IPS-11a (cell line): ENCODE data around the gene RUNX2.

Experiments
- H3K4me3 ChIP-seq: one replicate; pipeline ENCODE4 v1.5.1; 2013; ENCODE audit warnings: low read depth, low read length, control low read depth

The RUNX2 gene

DNA sequence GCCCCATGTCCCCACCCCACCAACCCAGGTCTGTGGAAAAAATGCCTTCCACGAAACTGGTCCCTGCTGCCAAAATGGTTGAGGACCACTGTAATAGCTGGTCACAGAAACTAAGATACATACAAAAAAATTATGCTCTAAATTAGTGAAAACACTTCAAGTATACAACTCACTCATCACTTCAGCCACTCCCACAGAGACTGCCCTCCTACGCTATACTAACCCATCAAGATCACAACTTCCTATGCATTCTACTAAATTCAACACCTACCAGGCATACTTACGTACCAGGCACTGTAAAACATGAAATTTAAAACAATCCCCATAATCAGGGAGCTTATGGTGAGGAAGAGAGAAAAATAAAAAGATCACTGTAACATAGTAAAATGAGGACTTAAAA, 22.9 kb downstream of the RUNX2 start:
- no peak overlapping the region for H3K4me3 ChIP-seq

DNA sequence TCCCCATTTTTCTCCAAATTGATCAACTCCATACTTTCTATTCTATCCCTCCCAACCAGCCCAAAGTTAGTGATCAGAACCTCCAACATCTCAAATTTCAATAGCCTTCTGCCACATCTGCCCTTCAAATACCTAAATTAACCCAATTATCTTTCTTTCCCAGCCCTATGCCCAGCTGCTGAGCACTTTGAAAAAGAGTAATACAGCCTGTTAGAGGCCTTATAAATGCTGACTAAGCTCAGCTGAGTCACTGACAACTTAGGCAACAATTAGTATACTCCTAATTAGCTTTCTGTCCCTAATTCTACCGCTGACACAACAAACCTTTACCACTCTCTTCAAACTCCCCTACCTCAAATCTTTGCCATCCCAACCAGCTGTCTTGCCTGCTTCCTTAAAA, 23.5 kb downstream of the RUNX2 start:
- H3K4me3 ChIP-seq, result no peak overlapping the region

DNA sequence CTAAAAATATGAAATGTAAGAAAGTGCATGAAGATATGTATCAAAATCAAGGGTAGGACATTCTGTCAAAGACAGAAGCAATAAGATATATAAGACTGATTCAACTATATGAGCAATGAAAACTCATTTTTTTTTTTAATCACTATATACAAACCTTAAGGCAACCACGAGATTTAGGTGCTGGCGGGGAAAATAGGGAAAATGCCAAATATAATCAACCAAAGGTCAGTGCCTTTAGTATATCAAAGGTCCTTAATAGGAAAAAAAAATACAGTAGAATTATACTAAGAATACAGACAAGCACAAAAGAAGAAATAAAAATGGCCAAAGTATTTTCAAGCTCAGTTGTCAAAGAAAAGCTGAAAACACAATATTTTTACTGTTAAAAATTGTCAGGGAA, 25.5 kb downstream of the RUNX2 start:
- no peak overlapping the region for H3K4me3 ChIP-seq

DNA sequence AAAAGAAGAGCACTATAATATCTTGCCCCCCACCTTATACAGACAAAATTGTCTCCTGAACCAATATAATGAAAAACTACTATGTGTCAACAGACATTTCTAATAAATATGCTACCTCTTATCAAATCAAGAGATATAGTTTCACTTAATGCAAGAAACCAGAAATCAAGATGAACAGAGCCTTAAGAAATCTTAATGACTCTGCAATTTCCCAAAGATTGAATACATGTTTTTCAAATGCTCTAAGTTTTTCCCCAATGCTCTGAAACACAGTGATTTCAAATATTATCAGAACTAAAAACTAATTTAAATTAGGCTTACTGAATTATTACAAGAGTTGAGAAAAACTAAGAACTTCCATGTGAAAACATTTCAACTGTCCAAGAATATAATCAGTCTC, 36.3 kb downstream of the RUNX2 start:
- no peak overlapping the region for H3K4me3 ChIP-seq

DNA sequence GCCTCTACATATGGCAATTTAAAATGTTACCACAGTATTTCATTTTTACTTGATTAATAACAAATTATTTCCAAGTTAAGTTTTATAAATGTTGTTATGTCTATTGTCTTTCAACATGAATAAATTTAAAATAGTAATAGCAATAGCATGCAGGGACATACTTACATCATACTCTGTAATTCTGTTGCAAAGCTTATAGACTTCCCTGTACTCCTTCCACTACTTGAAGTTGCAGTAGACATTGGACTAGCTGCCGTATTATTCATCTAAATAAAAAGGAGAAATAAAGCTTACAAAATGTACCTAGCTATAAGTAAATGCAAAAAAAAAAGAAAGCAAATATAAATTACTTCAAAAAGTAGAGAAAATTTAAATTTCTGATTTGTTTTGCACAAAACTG, 36.9 kb downstream of the RUNX2 start:
- H3K4me3 ChIP-seq, result no peak overlapping the region

DNA sequence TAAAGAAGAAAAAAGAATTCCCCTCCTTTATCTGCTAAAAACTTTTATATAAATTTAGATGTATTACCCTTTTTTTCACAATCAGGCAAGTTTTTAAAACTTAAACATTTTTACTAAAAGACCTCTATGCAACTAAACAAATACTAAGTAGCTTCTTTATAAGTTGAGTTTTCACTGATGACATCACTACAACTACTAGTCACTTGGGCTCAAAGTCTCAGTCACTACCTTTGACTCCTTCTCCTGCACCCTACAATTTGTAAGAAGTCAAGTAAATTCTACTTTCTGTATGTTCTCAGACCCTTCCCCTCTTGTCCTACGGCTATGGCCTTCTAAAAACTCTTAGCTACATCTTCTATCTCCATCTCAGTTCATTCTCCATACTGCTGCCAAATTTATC, 38.4 kb downstream of the RUNX2 start:
- no peak overlapping the region for H3K4me3 ChIP-seq

DNA sequence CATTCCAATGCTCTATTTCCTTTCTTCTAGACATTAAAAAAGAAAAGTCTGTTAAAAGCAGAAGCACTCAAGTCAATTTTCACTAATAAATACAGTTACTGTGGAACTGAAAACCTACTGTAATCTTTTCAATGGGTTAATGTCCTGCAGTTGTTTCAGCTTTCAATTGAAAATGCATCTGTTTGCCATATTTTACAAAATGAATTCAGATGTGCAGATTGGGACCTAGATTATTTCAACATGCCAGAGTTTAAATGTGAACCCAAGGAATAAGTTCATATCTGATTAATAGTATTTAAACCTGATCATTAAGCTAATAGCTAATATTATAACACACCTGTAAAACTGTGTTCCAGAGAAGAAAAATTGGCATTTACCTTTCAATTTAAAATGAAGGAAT, 39.9 kb downstream of the RUNX2 start:
- H3K4me3 ChIP-seq, result no peak overlapping the region

DNA sequence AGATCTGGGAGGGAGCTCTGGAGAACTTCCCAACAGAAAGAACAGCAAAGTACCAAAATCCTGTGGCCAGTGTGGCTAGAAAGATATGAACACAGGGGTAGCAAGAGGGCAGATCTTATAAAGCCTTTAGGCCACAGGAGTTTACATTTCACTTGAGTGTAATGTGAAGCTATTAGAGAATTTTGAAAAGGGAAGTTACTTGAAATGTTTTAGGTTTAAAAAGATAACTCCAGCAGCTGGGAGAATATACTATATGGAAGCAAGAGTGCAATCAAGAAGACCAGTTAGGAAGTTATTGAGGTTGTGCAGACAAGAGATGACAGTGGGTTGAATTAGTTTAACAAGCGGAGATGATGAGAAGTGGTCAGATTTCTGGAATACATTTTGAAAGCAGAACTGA, 41.7 kb downstream of the RUNX2 start:
- H3K4me3 ChIP-seq, result no peak overlapping the region

DNA sequence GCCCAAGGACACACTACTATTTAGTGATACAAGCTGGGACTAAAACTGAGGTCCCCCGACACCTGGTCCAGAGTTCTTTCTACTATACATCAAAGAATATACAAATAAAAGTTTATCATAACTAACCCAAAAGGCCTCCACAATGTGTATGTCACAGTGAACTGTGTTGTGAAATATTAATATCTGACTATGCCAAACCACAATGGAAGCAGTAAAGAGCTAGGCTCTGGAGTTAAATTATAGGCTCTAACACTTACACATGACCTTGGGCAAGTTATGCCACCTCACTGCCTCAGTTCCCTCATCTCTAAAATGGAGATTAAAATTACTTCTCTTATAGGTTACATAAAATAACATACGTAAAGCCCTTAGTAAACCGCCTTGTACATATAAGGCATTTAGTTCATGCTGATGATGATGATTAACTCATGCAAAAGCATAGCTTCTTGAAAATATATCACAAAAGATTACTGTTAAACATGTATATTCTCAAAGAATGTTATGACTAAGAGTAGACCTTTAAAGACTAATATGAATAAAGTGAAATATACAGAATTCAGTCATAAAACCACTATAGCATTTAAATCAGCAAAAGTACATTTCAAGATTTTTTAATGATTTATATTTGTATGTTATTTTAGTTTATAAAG, 43.9 kb downstream of the RUNX2 start:
- no peak overlapping the region for H3K4me3 ChIP-seq

DNA sequence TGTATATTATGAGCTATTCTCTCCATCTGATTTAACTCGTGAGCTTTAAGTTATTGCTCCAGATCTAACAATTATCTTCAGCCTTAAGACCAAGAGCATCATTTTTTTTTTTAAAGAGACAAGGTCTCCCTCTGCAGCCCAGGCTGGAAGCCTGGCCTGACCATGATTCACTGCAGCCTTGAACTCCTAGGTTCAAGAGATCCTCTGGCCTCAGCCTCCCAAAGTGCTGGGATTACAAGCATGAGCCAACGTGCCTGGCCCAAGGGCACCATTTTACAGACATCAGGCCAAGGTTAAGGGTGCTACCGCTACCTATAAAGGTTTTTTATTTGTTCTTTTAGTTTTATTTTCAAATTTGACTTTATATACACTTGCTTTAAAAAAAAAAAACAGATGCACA, 47.3 kb downstream of the RUNX2 start:
- H3K4me3 ChIP-seq, result no peak overlapping the region

DNA sequence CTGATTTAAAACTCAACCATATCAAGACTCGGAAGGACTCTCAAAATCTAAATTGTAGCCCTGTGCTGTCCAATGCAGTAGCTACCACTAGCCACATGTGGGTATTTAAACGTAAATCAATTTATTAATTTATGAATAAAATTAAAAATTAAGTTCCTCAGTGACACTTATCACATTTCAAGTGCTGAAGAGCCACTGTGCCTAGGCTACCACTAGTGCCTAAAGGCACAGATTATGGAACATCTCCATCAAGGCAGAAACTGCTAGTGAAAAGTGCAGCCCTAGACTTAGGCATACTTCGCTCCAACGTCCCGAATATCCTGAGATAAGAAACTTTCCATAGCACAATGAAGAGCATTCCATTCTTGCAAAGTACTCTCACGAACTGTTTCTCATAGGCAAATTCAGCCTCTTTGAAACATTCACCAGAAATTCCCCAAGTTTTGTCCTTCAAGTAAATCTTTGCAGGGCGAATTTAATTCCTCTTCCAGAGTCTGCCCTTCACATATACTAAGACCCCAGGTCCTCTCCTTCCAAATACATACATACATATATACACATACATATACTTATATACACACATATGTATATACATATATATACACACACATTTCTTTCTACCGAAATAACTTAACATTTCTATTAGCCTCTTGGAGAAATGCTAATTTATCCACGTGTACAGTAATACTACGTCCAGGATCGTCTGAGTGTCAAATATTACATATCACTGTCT, 48.3 kb downstream of the RUNX2 start:
- H3K4me3 ChIP-seq, result peak overlapping the region; percentile 88

DNA sequence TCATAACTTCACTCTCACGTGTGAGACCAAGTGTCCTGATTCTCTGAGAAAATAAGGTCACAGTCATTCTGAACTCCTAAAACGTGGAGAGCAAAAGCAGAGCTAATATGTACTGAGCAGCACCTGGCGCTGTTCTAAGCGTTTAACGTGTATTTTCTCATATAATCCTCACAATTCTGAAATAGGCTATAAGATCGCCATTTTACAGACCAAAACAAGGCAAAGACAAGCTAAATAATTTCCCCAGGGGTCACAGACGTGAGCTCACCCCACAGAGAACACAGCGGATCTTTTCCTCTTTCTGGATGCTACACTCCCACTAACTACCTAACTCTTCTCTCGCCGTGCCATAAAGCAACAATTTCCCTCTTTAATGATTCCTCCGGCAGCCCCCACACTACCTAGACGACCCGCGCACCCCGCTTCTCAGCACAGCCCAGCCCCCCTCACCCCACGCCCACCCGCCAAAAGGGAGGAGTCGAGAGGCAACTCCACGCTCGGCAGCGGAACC, 49.0 kb downstream of the RUNX2 start:
- H3K4me3 ChIP-seq, result peak overlapping the region; percentile 88

DNA sequence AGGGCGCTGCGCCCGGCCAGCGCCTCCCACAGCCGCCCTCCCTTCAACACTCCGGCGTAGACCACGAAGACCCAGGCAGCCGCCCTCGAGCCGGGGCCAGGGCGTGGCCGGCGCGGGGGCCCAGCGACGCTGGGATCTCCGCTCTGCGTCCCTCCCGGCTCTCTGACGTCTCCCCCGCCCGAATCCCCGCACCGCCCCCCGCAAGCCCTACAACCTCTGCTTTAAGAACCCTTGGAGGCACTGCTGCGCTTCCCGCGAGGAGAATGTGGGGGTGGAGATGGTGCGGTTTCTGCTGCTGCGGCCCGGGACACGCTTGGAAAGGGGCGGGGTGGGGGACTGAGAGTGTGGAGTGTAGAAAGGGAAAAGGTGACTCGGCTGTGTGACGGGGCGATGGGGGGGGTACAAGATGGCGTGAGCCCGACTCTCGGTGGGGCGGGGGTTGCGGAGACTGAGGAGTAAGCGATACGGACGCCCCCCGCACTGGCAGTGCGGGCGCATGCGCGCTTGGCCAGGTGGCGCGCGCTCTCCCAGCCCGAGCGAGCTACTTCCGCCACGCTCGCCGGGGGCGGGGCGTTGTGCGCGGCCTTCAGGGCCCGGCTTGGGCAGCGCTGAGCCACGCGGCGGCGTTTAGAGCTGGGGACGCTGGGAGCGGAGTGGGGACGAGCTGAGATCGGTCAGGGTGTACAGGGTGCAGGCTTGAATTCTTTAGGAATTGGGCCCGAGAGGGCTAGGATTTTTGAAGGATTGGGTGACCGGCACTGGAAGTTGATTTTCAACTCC, 49.6 kb downstream of the RUNX2 start, which contains the start of gene SUPT3H:
SUPT3H (minus strand) TSS at position 381 of the 780 bp plus-strand sequence.
- H3K4me3 ChIP-seq, result peak within 1 kb of the TSS; percentile 88

DNA sequence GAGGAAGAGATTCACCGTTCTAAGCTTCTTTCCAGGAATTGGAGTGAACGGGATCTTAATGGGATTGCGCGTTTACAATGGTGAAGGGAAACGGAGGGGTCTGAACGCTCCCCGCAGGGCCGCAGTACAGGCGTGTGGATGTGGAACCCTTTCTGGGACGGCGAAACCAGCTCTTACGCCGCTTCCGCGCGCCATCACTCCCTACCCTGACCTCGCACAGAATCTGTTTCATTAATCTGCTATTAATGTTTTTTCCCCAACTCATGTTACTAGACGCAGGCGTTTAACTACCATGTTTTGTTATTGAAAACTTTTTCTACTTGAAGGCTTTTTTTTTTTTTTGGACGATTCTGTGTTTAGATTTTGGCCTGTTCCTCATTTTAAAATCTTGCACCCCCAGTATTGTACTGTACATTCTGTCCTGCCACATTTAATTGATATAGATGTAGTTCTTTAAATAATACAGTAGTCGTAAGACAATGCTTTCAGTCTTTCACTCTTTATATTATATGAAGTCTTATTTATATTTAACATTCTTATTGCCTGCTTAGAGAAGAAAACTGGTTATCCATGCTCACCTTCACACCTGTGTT, 50.3 kb downstream of the RUNX2 start:
- peak overlapping the region; percentile 88 for H3K4me3 ChIP-seq

DNA sequence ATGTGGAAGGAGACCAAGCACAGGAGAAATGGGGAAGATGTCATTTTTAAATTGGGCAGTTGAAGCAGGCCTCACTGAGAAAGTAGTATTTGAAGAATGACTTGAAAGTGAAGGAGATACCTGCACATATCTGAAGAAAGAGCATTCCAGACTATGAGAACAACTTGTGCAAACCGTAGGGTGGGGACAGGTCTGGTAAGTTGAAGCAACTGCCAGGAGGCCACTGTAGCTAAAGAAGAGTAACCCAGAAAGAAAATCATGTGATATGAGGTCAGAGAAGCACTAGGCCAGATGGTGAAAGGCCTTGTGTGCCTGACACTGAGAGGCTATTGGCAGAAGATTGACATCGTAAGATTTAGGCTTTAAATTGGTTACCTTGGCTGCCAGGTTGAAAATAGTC, 54.3 kb downstream of the RUNX2 start:
- H3K4me3 ChIP-seq, result no peak overlapping the region

DNA sequence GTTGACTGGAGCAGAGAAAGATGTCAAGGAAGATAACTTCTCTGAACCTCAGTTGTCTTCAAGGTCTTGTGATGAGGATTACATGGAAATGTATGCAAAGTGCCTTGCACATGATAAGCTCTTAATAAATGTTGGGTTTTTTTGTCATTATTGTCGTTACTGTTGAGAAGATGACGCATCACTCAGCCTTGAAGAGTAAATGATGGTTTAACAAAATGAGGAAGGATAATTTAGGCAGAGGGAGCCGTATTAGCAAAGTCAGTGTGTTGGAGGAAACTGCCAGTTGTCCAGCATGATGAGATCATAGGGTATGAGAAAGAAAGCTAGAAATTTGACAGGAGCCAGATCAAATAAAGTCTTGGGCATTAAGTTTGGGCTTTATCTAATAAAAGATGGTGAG, 58.4 kb downstream of the RUNX2 start:
- no peak overlapping the region for H3K4me3 ChIP-seq

DNA sequence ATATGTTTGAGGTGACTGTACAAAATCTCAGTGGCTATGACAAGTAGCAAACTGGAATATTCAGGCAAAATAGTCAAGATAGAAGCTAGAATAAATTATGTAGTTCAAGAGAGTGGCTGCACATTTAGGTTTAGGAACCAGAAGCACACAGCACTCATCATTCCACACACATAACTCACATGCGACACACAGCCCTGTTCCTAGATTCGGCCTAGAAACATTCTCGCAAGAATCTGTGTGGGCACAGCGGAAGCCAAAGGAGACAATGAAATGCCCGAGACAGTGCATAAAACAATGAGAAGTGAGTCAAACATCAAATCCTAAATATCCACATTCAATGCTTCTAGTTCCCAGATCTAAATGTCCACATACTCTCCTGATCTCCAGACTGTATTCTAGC, 59.1 kb downstream of the RUNX2 start:
- H3K4me3 ChIP-seq, result no peak overlapping the region

DNA sequence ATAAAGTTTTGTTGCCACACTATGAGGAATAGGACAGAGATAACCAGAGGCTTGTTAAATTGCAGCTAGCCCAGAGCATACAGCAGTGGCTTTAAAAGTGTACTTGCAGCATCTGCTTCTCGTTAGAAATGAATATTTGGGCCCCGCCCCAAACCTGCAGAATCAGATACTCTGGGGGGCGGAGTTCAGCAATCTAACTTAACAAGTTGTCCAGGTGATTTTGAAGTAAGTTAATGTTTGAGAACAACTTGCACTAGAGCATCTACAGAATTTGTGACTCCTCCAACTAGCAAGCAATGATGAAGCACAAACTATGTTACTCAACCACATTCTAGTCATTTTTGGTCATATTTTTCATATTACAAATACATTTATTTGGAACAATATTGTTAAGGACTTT, 60.2 kb downstream of the RUNX2 start:
- no peak overlapping the region for H3K4me3 ChIP-seq

DNA sequence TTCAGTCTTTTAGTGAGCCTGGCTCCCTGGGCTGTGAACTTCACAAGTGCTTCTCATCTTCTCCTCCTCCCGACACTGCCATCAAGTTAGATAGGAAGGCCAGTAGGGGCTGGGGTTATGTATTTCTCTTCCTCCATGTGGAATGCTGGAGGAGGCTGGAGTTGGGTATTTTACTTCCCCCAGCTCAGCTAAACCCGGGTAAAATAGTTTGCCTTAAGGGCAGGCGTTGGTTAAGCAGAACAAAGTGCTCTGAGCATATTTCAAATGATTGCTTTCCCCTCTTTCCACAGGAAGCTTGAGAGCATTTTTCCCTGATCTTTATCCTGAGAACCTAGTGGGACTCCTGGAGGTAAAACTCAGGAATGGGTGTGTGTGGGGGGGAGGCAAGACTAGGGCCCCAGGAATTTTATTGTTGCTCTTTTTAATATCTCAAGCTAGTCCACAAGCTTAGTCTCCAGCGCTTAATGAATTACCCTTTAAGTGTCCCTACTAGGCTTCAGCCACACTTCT, 66.5 kb downstream of the RUNX2 start:
- no peak overlapping the region for H3K4me3 ChIP-seq

DNA sequence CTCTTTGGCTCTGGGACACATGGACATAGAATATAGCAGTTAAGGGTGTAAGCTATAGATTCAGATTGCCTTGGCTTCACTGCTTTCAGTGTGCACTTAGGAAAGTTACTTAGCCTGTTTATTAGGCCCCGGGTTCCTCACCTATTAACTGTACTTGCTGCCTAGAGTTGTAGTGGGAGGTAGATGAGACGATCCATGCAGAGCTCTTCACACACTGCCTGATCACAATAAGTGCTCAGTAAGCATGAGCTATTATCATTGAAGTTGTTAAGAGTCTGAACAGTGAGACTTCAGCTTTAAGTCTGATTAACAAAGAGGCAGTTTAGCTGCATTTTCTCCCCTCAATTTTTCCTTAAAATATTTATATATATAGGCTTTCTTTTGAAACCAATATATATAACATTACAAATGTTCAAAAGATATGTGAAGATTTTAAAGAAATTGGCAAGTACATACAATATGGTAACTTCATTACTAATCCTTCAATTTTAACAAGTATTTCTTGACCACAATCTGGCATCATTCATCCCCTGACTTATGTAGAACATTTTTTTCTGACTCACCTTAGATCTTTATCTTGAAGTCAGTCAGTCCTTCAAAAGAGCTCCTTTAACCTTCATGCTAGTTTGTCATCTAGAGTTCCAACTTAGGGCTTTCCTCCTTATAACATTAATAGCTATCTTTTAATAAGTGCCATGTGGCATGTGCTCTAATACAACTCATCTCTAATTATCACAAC, 70.1 kb downstream of the RUNX2 start:
- no peak overlapping the region for H3K4me3 ChIP-seq
